Loucy (cell line): Measurements from ENCODE around the gene FOXJ2.

ENCODE experiments used
- EZH2phosphoT487 ChIP-seq: fragments of 200-600 bp; IDR thresholded peaks from 2 replicates; pipeline ENCODE4 v1.6.1; 2018; ENCODE audit warnings: antibody characterized with exemption, mild to moderate bottlenecking, moderate library complexity, borderline replicate concordance
- TF ChIP-seq, protein P1 (sequence below): fragments of 200-600 bp; sonication (generic); conservative IDR thresholded peaks from 2 replicates; pipeline ENCODE4 v1.5.1; 2014; ENCODE audit warnings: mild to moderate bottlenecking, antibody characterized with exemption, low read length

- TF ChIP-seq, protein P1, sequence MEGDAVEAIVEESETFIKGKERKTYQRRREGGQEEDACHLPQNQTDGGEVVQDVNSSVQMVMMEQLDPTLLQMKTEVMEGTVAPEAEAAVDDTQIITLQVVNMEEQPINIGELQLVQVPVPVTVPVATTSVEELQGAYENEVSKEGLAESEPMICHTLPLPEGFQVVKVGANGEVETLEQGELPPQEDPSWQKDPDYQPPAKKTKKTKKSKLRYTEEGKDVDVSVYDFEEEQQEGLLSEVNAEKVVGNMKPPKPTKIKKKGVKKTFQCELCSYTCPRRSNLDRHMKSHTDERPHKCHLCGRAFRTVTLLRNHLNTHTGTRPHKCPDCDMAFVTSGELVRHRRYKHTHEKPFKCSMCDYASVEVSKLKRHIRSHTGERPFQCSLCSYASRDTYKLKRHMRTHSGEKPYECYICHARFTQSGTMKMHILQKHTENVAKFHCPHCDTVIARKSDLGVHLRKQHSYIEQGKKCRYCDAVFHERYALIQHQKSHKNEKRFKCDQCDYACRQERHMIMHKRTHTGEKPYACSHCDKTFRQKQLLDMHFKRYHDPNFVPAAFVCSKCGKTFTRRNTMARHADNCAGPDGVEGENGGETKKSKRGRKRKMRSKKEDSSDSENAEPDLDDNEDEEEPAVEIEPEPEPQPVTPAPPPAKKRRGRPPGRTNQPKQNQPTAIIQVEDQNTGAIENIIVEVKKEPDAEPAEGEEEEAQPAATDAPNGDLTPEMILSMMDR = no peak
- no peak for TF ChIP-seq EZH2phosphoT487
These were observed 47.6 kb upstream of the FOXJ2 start for GRCh38 chr12:7984900-7985299.
